Right atrium auricular region (tissue), 2 donors: ENCODE measurements around the gene TFPI. TPM values are rescaled to one million over a fixed set of nuclear protein-coding genes. Genes with fewer than 3 reads are reported as not detected.
"Not testable (repeated sequence)": the region's sequence is repeated elsewhere in the genome, so short reads cannot be mapped to it uniquely, and the experiment has no call there.

Source experiments
- DNase-seq: peaks from one replicate; pipeline ENCODE4 v3.0.0-alpha.2; 2019; ENCODE audit warnings: low spot score
- H3K27ac ChIP-seq, 2 donors: fragments of 200-600 bp; sonication (generic); 1 replicate in 1 of 2; 2 replicates in 1 of 2; pipeline ENCODE4 v1.5.1; 2016 to 2019
- H3K27me3 ChIP-seq, 2 donors: fragments of 200-600 bp; sonication (generic); one replicate each; pipeline versions ENCODE4 v1.5.1 to v1.6.0; 2017 to 2019
- H3K36me3 ChIP-seq: fragments of 200-600 bp; sonication (generic); one replicate; pipeline ENCODE4 v1.5.1; 2016
- H3K4me1 ChIP-seq, 2 donors: fragments of 200-600 bp; sonication (generic); one replicate each; pipeline versions ENCODE4 v1.5.1 to v1.6.0; 2017 to 2019
- H3K4me3 ChIP-seq, 2 donors: fragments of 200-600 bp; sonication (generic); 1 replicate in 1 of 2; 2 replicates in 1 of 2; pipeline ENCODE4 v1.5.1; 2017 to 2019; ENCODE audit warnings: mild to moderate bottlenecking in 1 of 2, moderate library complexity in 1 of 2
- H3K9me3 ChIP-seq, 2 donors: fragments of 200-600 bp; sonication (generic); one replicate each; pipeline ENCODE4 v1.5.1; 2019
- total RNA-seq, 2 donors: library from RNA; depleted of rRNA; stranded (reverse); fragments of >200 nt; gene quantifications; one replicate each; pipeline ENCODE4 v1.1.0, GENCODE V29; 2016
- TF ChIP-seq, protein P1 (sequence below), 2 donors: fragments of 200-600 bp; sonication (generic); IDR thresholded peaks; one replicate each; pipeline ENCODE4 v1.5.1; 2019; ENCODE audit warnings: antibody characterized with exemption in 2 of 2

TFPI gene
- total RNA-seq, 2 donors from 2014 or later: 43.6 to 58.2 TPM

DNA sequence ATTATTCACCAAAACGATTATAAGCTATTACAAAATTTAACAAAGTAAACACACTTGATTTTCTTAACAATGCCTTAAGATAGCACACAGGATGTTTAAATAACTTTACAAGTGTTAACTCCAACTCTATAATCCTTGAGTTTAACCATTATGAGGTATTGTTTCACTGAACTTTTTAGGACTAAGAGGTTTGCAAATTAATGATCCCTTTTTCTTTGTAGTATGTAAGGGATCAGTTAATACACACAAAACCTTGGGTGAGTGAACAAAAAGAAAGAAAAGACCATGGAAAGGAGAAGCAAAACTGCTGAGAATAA, 21.5 kb upstream of the TFPI start:
- Histone ChIP-seq H3K27me3 (no peaks in the 10 kb centered on the region), H3K4me1 (peaks cover 0 to 9% of the 10 kb centered on the region in 2 donors), H3K36me3 (no peaks in the 10 kb centered on the region), H3K4me3 (no peak overlapping the region), H3K27ac (peak overlapping the region in 1 of 2 donors; percentile 15), H3K9me3 (peaks cover 0 to 4% of the 10 kb centered on the region in 2 donors)
- TF ChIP-seq, protein P1, sequence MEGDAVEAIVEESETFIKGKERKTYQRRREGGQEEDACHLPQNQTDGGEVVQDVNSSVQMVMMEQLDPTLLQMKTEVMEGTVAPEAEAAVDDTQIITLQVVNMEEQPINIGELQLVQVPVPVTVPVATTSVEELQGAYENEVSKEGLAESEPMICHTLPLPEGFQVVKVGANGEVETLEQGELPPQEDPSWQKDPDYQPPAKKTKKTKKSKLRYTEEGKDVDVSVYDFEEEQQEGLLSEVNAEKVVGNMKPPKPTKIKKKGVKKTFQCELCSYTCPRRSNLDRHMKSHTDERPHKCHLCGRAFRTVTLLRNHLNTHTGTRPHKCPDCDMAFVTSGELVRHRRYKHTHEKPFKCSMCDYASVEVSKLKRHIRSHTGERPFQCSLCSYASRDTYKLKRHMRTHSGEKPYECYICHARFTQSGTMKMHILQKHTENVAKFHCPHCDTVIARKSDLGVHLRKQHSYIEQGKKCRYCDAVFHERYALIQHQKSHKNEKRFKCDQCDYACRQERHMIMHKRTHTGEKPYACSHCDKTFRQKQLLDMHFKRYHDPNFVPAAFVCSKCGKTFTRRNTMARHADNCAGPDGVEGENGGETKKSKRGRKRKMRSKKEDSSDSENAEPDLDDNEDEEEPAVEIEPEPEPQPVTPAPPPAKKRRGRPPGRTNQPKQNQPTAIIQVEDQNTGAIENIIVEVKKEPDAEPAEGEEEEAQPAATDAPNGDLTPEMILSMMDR (IDR thresholded peaks at IDR 0.05): no peak
- DNase-seq: no peak

- H3K9me3 ChIP-seq: peaks cover 0 to 4% of the 10 kb centered on the region in 2 donors
- no peaks in the 10 kb centered on the region for H3K36me3 ChIP-seq
- H3K4me3 ChIP-seq: no peak overlapping the region
- TF ChIP-seq, protein P1 (IDR thresholded peaks at IDR 0.05): no peak
- DNase-seq: no peak
- no peaks in the 10 kb centered on the region for H3K27me3 ChIP-seq
- H3K4me1 ChIP-seq: peaks cover 0 to 9% of the 10 kb centered on the region in 2 donors
- peak overlapping the region in 1 of 2 donors; percentile 15 for H3K27ac ChIP-seq
These were observed 20.9 kb upstream of the TFPI start for GRCh38 chr2:187574969-187575750.

DNA sequence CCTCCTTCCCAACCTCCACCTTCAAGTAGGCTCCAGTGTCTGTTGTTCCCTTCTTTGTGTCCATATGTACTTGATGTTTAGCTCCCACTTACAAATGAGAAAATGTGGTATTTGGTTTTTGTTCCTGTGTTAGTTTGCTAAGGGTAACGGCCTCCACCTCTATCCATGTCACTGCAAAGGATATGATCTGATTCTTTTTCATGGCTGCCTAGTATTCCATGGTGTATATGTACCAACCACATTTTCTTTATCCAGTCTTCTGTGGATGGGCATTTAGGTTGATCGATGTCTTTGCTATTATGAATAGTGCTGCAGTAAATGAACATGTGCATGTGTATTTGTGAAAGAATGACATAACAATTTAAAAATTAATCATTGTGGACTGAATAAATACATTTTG, 19.5 kb upstream of the TFPI start:
- TF ChIP-seq, protein P1 (IDR thresholded peaks at IDR 0.05): no peak
- DNase-seq: no peak
- H3K27me3 ChIP-seq: no peaks in the 10 kb centered on the region
- no peak overlapping the region for H3K4me3 ChIP-seq
- peaks cover 0 to 9% of the 10 kb centered on the region in 2 donors for H3K4me1 ChIP-seq
- no peak overlapping the region for H3K27ac ChIP-seq
- H3K9me3 ChIP-seq: peaks cover 0 to 4% of the 10 kb centered on the region in 2 donors
- no peaks in the 10 kb centered on the region for H3K36me3 ChIP-seq

DNA sequence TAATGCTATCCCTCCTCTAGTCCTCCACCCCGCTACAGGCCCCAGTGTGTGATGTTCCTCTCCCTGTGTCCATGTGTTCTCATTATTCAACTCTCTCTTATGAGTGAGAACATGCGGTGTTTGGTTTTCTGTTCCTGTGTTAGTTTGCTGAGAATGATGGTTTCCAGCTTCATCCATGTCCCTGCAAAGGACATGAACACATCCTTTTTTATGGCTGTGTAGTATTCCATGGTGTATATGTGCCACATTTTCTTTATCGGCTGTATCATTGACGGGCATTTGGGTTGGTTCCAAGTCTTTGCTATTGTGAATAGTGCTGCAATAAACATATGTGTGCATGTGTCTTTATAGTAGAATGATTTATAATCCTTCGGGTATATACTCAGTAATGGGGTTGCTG, 17.8 kb upstream of the TFPI start:
- H3K36me3 ChIP-seq, H3K4me1 ChIP-seq, H3K27ac ChIP-seq, H3K9me3 ChIP-seq, DNase-seq, H3K27me3 ChIP-seq, H3K4me3 ChIP-seq: not testable (repeated sequence)

DNA sequence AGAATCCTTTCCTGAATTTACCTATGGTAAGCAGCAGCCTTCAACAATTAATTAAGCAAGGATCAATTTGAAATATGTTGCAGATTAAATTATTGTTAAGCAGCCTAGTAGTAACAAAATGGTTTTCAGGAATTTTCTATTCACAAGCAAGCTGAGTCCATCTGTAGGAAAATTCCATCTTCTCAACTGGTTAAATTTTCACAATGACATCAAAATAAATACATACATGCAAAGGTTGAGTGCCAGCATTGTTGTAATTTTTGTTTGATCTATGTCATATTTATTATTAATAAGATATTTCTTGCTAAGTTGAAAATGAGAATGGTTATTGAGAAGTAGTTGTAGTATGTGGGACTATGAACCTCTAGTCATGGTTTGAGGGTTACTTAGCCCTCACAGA, 15.3 kb upstream of the TFPI start:
- H3K9me3 ChIP-seq: peaks cover 0 to 4% of the 10 kb centered on the region in 2 donors

DNA sequence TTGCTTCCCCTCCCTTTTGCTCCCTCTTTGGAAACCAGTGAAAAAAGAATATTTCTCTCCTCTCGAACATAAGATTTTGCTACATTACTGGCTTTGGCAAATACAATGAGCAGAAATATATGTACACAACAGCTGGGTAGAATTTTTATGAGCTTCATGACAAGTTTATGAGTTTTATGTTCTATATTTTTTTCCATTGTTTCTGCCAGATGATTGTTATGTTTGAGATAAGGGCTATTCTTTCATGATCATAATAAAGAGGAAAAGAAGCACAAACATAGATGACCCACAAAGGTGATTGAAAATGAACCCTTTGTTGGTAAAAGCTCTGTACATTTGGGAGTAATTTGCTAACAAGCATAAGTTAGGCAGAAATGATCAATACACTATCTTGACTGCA, 14.8 kb upstream of the TFPI start:
- Histone ChIP-seq H3K4me1 (no peaks in the 10 kb centered on the region), H3K27ac (no peak overlapping the region), H3K9me3 (peaks cover 0 to 4% of the 10 kb centered on the region in 2 donors), H3K27me3 (no peaks in the 10 kb centered on the region), H3K4me3 (no peak overlapping the region), H3K36me3 (no peaks in the 10 kb centered on the region)
- no peak for DNase-seq
- TF ChIP-seq, protein P1 (IDR thresholded peaks at IDR 0.05): no peak

More for the DNA sequence above, 15.3 kb upstream of the TFPI start:
- no peaks in the 10 kb centered on the region for H3K4me1 ChIP-seq
- H3K27me3 ChIP-seq: no peaks in the 10 kb centered on the region
- TF ChIP-seq, protein P1 (IDR thresholded peaks at IDR 0.05): no peak
- no peaks in the 10 kb centered on the region for H3K36me3 ChIP-seq
- no peak overlapping the region for H3K4me3 ChIP-seq
- H3K27ac ChIP-seq: no peak overlapping the region
- no peak for DNase-seq
